PC-9 (cell line): ENCODE results near the gene FUT8. TPM values are rescaled to one million over a fixed set of nuclear protein-coding genes. Genes with fewer than 3 reads are reported as not detected.

Source experiments
- BruUV-seq: library from RNA; stranded (reverse); fragments of 400-500 nt; replicated peaks from 2 replicates; lab custom pipeline; 2021; lab: Mats Ljungman, UMichigan
- CTCF ChIA-PET: fragments of 300-600 bp; sonication (Branson Sonifier 250); formaldehyde crosslinking; loops from one replicate; lab custom pipeline; 2022; ENCODE audit warnings: antibody characterized with exemption; lab: Charles Lee
- POLR2A ChIA-PET: fragments of 300-600 bp; sonication (Branson Sonifier 250); formaldehyde crosslinking; loops from one replicate; lab custom pipeline; 2022; ENCODE audit warnings: antibody characterized with exemption; ENCODE audit not compliant: unreplicated experiment; lab: Charles Lee
- DNase-seq, 2 experiments: peaks; one replicate each; pipeline versions ENCODE4 v3.0.0 to v3.0.0-alpha.2; 2015 to 2022; ENCODE audit warnings: mixed read lengths in 1 of 2
- H2AFZ ChIP-seq: fragments of 200-600 bp; sonication (generic); 2 replicates; pipeline ENCODE4 v1.8.1; 2017; ENCODE audit warnings: antibody characterized with exemption
- H3F3A ChIP-seq: fragments of 200-600 bp; sonication (generic); 2 replicates; pipeline ENCODE4 v1.8.1; 2017; ENCODE audit warnings: antibody characterized with exemption, mild to moderate bottlenecking, low read depth; ENCODE audit not compliant: insufficient read depth
- H3K27ac ChIP-seq: fragments of 200-600 bp; sonication (generic); 2 replicates; pipeline ENCODE4 v1.6.1; 2016; ENCODE audit warnings: mixed run types
- H3K27me3 ChIP-seq: fragments of 200-600 bp; sonication (generic); 2 replicates; pipeline ENCODE4 v1.6.1; 2016; ENCODE audit warnings: low read depth, mixed run types; ENCODE audit not compliant: insufficient read depth
- H3K36me3 ChIP-seq: fragments of 200-600 bp; sonication (generic); 2 replicates; pipeline ENCODE4 v1.6.1; 2016; ENCODE audit warnings: low read depth, mixed run types
- H3K4me1 ChIP-seq: fragments of 200-600 bp; sonication (generic); replicated peaks from 2 replicates; pipeline ENCODE4 v1.6.1; 2016; ENCODE audit warnings: mixed run types; ENCODE audit not compliant: insufficient read depth
- H3K4me2 ChIP-seq: fragments of 200-600 bp; sonication (generic); 2 replicates; pipeline ENCODE4 v1.6.1; 2017; ENCODE audit warnings: mixed run types
- H3K4me3 ChIP-seq: fragments of 200-600 bp; sonication (generic); 2 replicates; pipeline ENCODE4 v1.6.1; 2016; ENCODE audit warnings: mixed run types
- H3K79me2 ChIP-seq: fragments of 200-600 bp; sonication (generic); 2 replicates; pipeline ENCODE4 v1.6.1; 2017; ENCODE audit warnings: low read depth, mixed run types
- H3K9me2 ChIP-seq: fragments of 200-600 bp; sonication (generic); 2 replicates; pipeline ENCODE4 v1.8.1; 2017; ENCODE audit warnings: mild to moderate bottlenecking; ENCODE audit not compliant: insufficient read depth
- H3K9me3 ChIP-seq: fragments of 200-600 bp; sonication (generic); 2 replicates; pipeline ENCODE4 v1.8.1; 2016; ENCODE audit warnings: low read depth; ENCODE audit not compliant: insufficient read depth
- H4K20me1 ChIP-seq: fragments of 200-600 bp; sonication (generic); 2 replicates; pipeline ENCODE4 v1.8.1; 2017; ENCODE audit not compliant: insufficient read depth
- EZH2 ChIP-seq: fragments of 200-600 bp; sonication (generic); IDR thresholded peaks from 2 replicates; pipeline ENCODE4 v1.8.0; 2017; ENCODE audit warnings: antibody characterized with exemption, low read depth
- intact Hi-C: fragments of 100-400 bp; cut with micrococcal nuclease; formaldehyde crosslinking; loops from one replicate; pipeline ENCODE4 v1.10.0; 2022; ENCODE audit not compliant: unreplicated experiment
- total RNA-seq: library from RNA; stranded (reverse); gene quantifications from 2 replicates; pipeline ENCODE4 v1.2.3, GENCODE V29; 2021
- TF ChIP-seq, protein P1 (sequence below): fragments of 200-600 bp; sonication (generic); conservative IDR thresholded peaks from 2 replicates; pipeline ENCODE4 v1.6.1; 2017; ENCODE audit warnings: mixed run types, antibody characterized with exemption, mild to moderate bottlenecking, moderate library complexity

FUT8 gene
- total RNA-seq, 1 experiment from 2014 or later = 134 TPM

GRCh38 chr14:65552724-65553123 is 140.2 kb downstream of the FUT8 start:
- Histone ChIP-seq H3K27me3 (no peaks in the 10 kb centered on the region), H3F3A (peaks cover 40% of the 10 kb centered on the region), H2AFZ (no peak overlapping the region), H3K4me2 (no peak overlapping the region), H3K9me3 (no peaks in the 10 kb centered on the region), H4K20me1 (peaks cover 10% of the 10 kb centered on the region), H3K4me3 (no peak overlapping the region), H3K4me1 (no peaks in the 10 kb centered on the region), H3K9me2 (no peaks in the 10 kb centered on the region; the same call in 1 of the 2 replicates), H3K36me3 (no peaks in the 10 kb centered on the region), H3K79me2 (peaks cover 93% of the 10 kb centered on the region), H3K27ac (no peak overlapping the region)
- CTCF ChIA-PET = no interaction called here
- BruUV-seq = no TSS peak
- no peak for DNase-seq
- TF ChIP-seq EZH2 = no peak
- TF ChIP-seq, protein P1, sequence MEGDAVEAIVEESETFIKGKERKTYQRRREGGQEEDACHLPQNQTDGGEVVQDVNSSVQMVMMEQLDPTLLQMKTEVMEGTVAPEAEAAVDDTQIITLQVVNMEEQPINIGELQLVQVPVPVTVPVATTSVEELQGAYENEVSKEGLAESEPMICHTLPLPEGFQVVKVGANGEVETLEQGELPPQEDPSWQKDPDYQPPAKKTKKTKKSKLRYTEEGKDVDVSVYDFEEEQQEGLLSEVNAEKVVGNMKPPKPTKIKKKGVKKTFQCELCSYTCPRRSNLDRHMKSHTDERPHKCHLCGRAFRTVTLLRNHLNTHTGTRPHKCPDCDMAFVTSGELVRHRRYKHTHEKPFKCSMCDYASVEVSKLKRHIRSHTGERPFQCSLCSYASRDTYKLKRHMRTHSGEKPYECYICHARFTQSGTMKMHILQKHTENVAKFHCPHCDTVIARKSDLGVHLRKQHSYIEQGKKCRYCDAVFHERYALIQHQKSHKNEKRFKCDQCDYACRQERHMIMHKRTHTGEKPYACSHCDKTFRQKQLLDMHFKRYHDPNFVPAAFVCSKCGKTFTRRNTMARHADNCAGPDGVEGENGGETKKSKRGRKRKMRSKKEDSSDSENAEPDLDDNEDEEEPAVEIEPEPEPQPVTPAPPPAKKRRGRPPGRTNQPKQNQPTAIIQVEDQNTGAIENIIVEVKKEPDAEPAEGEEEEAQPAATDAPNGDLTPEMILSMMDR = no peak
- intact Hi-C loops = no loop called here
- POLR2A ChIA-PET = no interaction called here

DNA sequence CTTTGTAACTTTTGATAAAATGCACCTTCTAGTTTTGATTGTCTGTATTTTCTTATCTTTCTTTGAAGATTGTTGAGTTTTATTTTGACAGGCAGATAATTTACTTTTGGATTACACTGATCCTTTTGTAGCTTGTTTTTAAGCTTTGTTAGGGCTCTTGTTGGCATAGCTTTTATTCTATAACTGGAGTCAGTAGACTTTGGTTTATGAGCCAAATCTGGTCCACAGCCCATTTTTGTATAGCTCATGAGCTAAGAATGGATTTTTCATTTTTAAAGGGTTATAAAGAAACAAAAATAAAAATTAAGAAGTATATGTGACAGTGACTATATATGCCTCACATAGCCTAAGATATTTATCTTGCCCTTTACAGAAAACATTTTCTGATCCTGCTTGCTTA is 142.3 kb downstream of the FUT8 start:
- H3K27ac ChIP-seq = no peak overlapping the region
- H3K4me3 ChIP-seq = no peak overlapping the region
- H3K4me2 ChIP-seq = no peak overlapping the region
- intact Hi-C loops = no loop called here
- no TSS peak for BruUV-seq
- H3K79me2 ChIP-seq = peaks cover 94% of the 10 kb centered on the region
- H3K4me1 ChIP-seq = no peaks in the 10 kb centered on the region
- H3K27me3 ChIP-seq = no peaks in the 10 kb centered on the region
- H4K20me1 ChIP-seq = peaks cover 13% of the 10 kb centered on the region
- peaks cover 47% of the 10 kb centered on the region for H3F3A ChIP-seq
- no peak for TF ChIP-seq EZH2
- TF ChIP-seq, protein P1 = no peak
- H3K9me2 ChIP-seq = no peaks in the 10 kb centered on the region
- H2AFZ ChIP-seq = no peak overlapping the region
- H3K9me3 ChIP-seq = no peaks in the 10 kb centered on the region
- no peaks in the 10 kb centered on the region for H3K36me3 ChIP-seq
- ChIA-PET POLR2A (no interaction called here), CTCF (no interaction called here)
- no peak for DNase-seq

DNA sequence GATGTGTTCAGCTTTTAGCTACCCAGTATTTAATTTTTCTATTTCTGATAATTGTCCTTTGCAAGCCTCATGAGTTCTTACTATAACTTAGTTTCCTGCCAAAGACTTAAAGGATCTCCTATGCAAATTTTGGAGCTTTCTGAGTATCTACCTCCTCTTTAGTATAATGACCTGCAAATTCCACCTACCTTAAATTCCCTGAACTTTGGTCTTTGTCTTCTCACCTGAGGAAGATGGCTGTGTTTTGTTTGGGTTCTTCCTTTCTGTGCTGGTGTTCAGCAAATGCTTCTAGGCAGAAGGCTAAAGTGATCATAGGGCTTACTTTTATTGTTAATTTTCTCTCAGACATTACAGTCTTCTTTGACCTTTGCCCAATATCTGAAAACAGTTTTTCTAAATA is 142.8 kb downstream of the FUT8 start:
- Histone ChIP-seq H3K9me2 (no peaks in the 10 kb centered on the region), H2AFZ (no peak overlapping the region), H3K79me2 (peaks cover 92% of the 10 kb centered on the region), H3K4me2 (no peak overlapping the region), H3K27ac (no peak overlapping the region), H3K36me3 (peaks cover under 1% of the 10 kb centered on the region; the same call in 1 of the 2 replicates), H3K9me3 (no peaks in the 10 kb centered on the region), H3K27me3 (no peaks in the 10 kb centered on the region), H3K4me1 (no peaks in the 10 kb centered on the region), H3K4me3 (no peak overlapping the region), H3F3A (peaks cover 46% of the 10 kb centered on the region), H4K20me1 (peaks cover 15% of the 10 kb centered on the region)
- intact Hi-C loops = no loop called here
- CTCF ChIA-PET = no interaction called here
- no TSS peak for BruUV-seq
- no peak for TF ChIP-seq EZH2
- TF ChIP-seq, protein P1 = no peak
- DNase-seq = no peak
- POLR2A ChIA-PET = no interaction called here
